GM23338 (cell line): ENCODE results near the gene CLN6. TPM values are rescaled to one million over a fixed set of nuclear protein-coding genes. Genes with fewer than 3 reads are reported as not detected.
A peak's percentile ranks its signal among the peaks of the same experiment; 100 is the strongest.

Source experiments
- ATAC-seq: fragments of 200-7000 bp; cut with Tn5 transposase; 3 replicates; pipeline ENCODE4 v1.9.1; 2020
- DNase-seq: peaks from one replicate; pipeline ENCODE4 v3.0.0-alpha.2; 2015; ENCODE audit warnings: low spot score
- H2AFZ ChIP-seq: fragments of 200-600 bp; sonication (generic); 2 replicates; pipeline ENCODE4 v1.8.0; 2016; ENCODE audit warnings: antibody characterized with exemption, mild to moderate bottlenecking, moderate library complexity
- H3F3A ChIP-seq: fragments of 200-600 bp; sonication (generic); replicated peaks from 2 replicates; pipeline ENCODE4 v1.8.0; 2017; ENCODE audit warnings: antibody characterized with exemption, mixed run types, low read depth
- H3K27ac ChIP-seq: fragments of 200-600 bp; sonication (generic); 2 replicates; pipeline ENCODE4 v1.6.1; 2016; ENCODE audit warnings: low read depth
- H3K27me3 ChIP-seq: fragments of 200-600 bp; sonication (generic); 2 replicates; pipeline ENCODE4 v1.8.0; 2016; ENCODE audit warnings: mild to moderate bottlenecking, mixed run types, moderate library complexity; ENCODE audit not compliant: insufficient read depth
- H3K36me3 ChIP-seq: fragments of 200-600 bp; sonication (generic); 2 replicates; pipeline ENCODE4 v1.8.0; 2016; ENCODE audit warnings: mild to moderate bottlenecking; ENCODE audit not compliant: insufficient read depth
- H3K4me1 ChIP-seq: fragments of 200-600 bp; sonication (generic); 2 replicates; pipeline ENCODE4 v1.8.0; 2016; ENCODE audit warnings: mild to moderate bottlenecking, moderate library complexity; ENCODE audit not compliant: insufficient read depth
- H3K4me2 ChIP-seq: fragments of 200-600 bp; sonication (generic); 2 replicates; pipeline ENCODE4 v1.7.1; 2017; ENCODE audit warnings: mixed run types
- H3K4me3 ChIP-seq: fragments of 200-600 bp; sonication (generic); 2 replicates; pipeline ENCODE4 v1.6.1; 2016; ENCODE audit warnings: mixed run types
- H3K79me2 ChIP-seq: fragments of 200-600 bp; sonication (generic); replicated peaks from 2 replicates; pipeline ENCODE4 v1.8.0; 2017; ENCODE audit warnings: mild to moderate bottlenecking; ENCODE audit not compliant: insufficient read depth
- H3K9me2 ChIP-seq: fragments of 200-600 bp; sonication (generic); 2 replicates; pipeline ENCODE4 v1.8.0; 2017; ENCODE audit not compliant: insufficient read depth
- H4K20me1 ChIP-seq: fragments of 200-600 bp; sonication (generic); replicated peaks from 2 replicates; pipeline ENCODE4 v1.8.0; 2017; ENCODE audit warnings: mild to moderate bottlenecking; ENCODE audit not compliant: insufficient read depth
- H3K27ac Mint-ChIP-seq: 2 replicates; pipeline ENCODE4 v1.8.0; 2020; ENCODE audit warnings: inconsistent platforms, mild to moderate bottlenecking, moderate library complexity, mixed read lengths
- H3K27me3 Mint-ChIP-seq: 3 replicates; pipeline ENCODE4 v1.8.0; 2022; ENCODE audit warnings: low read depth, mild to moderate bottlenecking, moderate library complexity, mixed read lengths, inconsistent platforms; ENCODE audit not compliant: insufficient read depth, poor library complexity
- H3K36me3 Mint-ChIP-seq: 3 replicates; pipeline ENCODE4 v1.8.0; 2021; ENCODE audit warnings: low read depth, mild to moderate bottlenecking, inconsistent platforms, moderate library complexity, mixed read lengths
- H3K4me1 Mint-ChIP-seq: 3 replicates; pipeline ENCODE4 v1.8.0; 2020; ENCODE audit warnings: mild to moderate bottlenecking, inconsistent platforms, mixed read lengths
- H3K4me3 Mint-ChIP-seq: 3 replicates; pipeline ENCODE4 v1.8.0; 2021; ENCODE audit warnings: moderate library complexity, mild to moderate bottlenecking, inconsistent platforms, mixed read lengths
- H3K9me3 Mint-ChIP-seq: 3 replicates; pipeline ENCODE4 v1.8.0; 2020; ENCODE audit warnings: moderate library complexity, mild to moderate bottlenecking, inconsistent platforms, mixed read lengths
- CREB1 ChIP-seq: fragments of 250-450 bp; sonication (Bioruptor Pico); IDR thresholded peaks from 2 replicates; pipeline ENCODE4 v1.5.0; 2020; ENCODE audit warnings: low read depth, mild to moderate bottlenecking, moderate library complexity
- EZH2phosphoT487 ChIP-seq: fragments of 200-600 bp; sonication (generic); IDR thresholded peaks from one replicate; pipeline ENCODE4 v1.8.1; 2018; ENCODE audit warnings: antibody characterized with exemption; ENCODE audit not compliant: unreplicated experiment
- JUNB ChIP-seq: IDR thresholded peaks from one replicate; pipeline ENCODE4 v1.6.1; 2016; ENCODE audit warnings: antibody characterized with exemption; ENCODE audit not compliant: unreplicated experiment
- NANOG ChIP-seq: IDR thresholded peaks from 2 replicates; pipeline ENCODE4 v1.6.1; 2016; ENCODE audit warnings: antibody characterized with exemption, borderline replicate concordance
- STAT1 ChIP-seq: IDR thresholded peaks from one replicate; pipeline ENCODE4 v1.6.1; 2016; ENCODE audit warnings: antibody characterized with exemption; ENCODE audit not compliant: unreplicated experiment
- ZNF114 ChIP-seq: fragments of 250-450 bp; sonication (Bioruptor Pico); IDR thresholded peaks from 2 replicates; pipeline ENCODE4 v1.5.0; 2020; ENCODE audit warnings: mild to moderate bottlenecking, moderate library complexity
- polyA plus RNA-seq: library from polyadenylated mRNA; unstranded; fragments of >200 nt; fragmentation: Nextera tagmentation; extraction: Ambion mirVana; gene quantifications from 2 replicates; pipeline ENCODE4 v1.2.1, GENCODE V29; 2016
- total RNA-seq: library from RNA; depleted of rRNA; stranded (reverse); fragments of >200 nt; shearing (Covaris generic); gene quantifications from 2 replicates; pipeline ENCODE4 v1.2.3, GENCODE V29; 2014
- TF ChIP-seq, protein P1 (sequence below): IDR thresholded peaks from 2 replicates; pipeline ENCODE4 v1.6.1; 2016; ENCODE audit warnings: antibody characterized with exemption
- TF ChIP-seq, protein P2 (sequence below): fragments of 250-450 bp; sonication (Bioruptor Pico); IDR thresholded peaks from 2 replicates; pipeline ENCODE4 v1.5.0; 2020; ENCODE audit warnings: mild to moderate bottlenecking, moderate library complexity
- TF ChIP-seq, protein P3 (sequence below), 2 experiments: fragments of 200-600 bp in 1 of 2; sonication (generic) in 1 of 2; conservative IDR thresholded peaks; 2 replicates each; pipeline versions ENCODE4 v1.5.1 to v1.6.1; 2016 to 2017; ENCODE audit warnings: antibody characterized with exemption in 2 of 2, low read depth in 2 of 2, mild to moderate bottlenecking in 2 of 2, moderate library complexity in 1 of 2

CLN6 gene
- total and polyA plus RNA-seq, 2 experiments from 2014 or later = 20.7 to 69.5 TPM

DNA sequence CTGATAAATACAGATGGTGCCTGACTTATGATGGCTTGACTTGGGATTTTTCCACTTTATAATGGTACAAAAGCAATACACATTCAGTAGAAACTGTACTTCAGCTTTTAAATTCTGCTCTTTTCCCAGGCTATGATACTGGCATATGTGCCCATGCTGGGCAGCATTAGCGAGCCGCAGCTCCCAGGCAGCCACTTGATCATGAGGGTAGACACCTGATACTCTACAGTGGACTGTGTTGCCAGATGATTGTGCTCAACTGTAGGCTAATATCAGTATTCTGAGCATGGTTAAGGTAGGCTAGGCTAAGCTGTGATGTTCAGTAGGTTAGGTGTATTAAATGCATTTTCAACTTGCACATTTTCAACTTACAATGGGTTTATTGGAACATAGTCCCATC, 30.4 kb upstream of the CLN6 start:
- no peaks in the 10 kb centered on the region for H3K27me3 Mint-ChIP-seq
- no peak for ATAC-seq
- H2AFZ ChIP-seq = no peak overlapping the region
- H3K9me2 ChIP-seq = no peaks in the 10 kb centered on the region
- H3K4me3 Mint-ChIP-seq = no peak overlapping the region
- no peak overlapping the region for H3K27ac Mint-ChIP-seq
- no peaks in the 10 kb centered on the region for H3K36me3 ChIP-seq
- no peak overlapping the region for H3K4me2 ChIP-seq
- no peaks in the 10 kb centered on the region for H4K20me1 ChIP-seq
- no peaks in the 10 kb centered on the region for H3K36me3 Mint-ChIP-seq
- no peak for DNase-seq
- H3K9me3 Mint-ChIP-seq = no peaks in the 10 kb centered on the region
- no peak overlapping the region for H3K4me3 ChIP-seq
- H3F3A ChIP-seq = no peaks in the 10 kb centered on the region
- peaks cover 31% of the 10 kb centered on the region for H3K4me1 Mint-ChIP-seq
- H3K27ac ChIP-seq = no peak overlapping the region
- no peaks in the 10 kb centered on the region for H3K27me3 ChIP-seq
- H3K4me1 ChIP-seq = peaks cover 22% of the 10 kb centered on the region
- no peaks in the 10 kb centered on the region for H3K79me2 ChIP-seq
- no peak for TF ChIP-seq STAT1

DNA sequence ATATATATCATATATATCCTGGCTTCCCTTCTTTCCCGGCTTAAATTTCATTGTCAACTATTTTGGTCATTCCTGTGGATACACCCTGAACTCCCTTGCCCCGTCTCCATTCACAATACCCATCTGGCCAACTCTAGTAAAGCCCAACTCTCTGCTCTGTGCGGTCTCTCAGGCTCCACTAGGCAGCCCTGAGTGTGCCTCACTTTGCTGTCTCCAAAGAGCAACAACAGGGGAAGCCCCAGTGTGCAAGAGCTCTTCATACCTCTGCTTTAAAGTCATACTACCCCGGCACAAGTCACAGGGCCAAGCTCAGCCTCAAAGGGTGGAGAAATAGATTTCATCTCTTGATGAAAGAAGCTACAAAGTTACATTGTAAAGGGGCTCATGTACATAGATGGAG, 29.2 kb upstream of the CLN6 start:
- H3K9me2 ChIP-seq = no peaks in the 10 kb centered on the region
- H3K36me3 ChIP-seq = no peaks in the 10 kb centered on the region
- no peaks in the 10 kb centered on the region for H3K27me3 ChIP-seq
- Mint-ChIP-seq H3K27me3 (no peaks in the 10 kb centered on the region), H3K4me1 (peaks cover 20% of the 10 kb centered on the region; the same call in 2 of the 3 replicates), H3K4me3 (no peak overlapping the region), H3K27ac (0 out of 2 replicates have a peak overlapping the region, but pooled peaks have one; percentile 34), H3K9me3 (no peaks in the 10 kb centered on the region), H3K36me3 (no peaks in the 10 kb centered on the region)
- TF ChIP-seq, protein P1, sequence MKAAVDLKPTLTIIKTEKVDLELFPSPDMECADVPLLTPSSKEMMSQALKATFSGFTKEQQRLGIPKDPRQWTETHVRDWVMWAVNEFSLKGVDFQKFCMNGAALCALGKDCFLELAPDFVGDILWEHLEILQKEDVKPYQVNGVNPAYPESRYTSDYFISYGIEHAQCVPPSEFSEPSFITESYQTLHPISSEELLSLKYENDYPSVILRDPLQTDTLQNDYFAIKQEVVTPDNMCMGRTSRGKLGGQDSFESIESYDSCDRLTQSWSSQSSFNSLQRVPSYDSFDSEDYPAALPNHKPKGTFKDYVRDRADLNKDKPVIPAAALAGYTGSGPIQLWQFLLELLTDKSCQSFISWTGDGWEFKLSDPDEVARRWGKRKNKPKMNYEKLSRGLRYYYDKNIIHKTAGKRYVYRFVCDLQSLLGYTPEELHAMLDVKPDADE = no peak
- TF ChIP-seq JUNB (no peak), NANOG (no peak), ZNF114 (CRISPR knock-in tag) (no peak), EZH2phosphoT487 (no peak), CREB1 (CRISPR knock-in tag) (no peak)
- TF ChIP-seq, protein P2, sequence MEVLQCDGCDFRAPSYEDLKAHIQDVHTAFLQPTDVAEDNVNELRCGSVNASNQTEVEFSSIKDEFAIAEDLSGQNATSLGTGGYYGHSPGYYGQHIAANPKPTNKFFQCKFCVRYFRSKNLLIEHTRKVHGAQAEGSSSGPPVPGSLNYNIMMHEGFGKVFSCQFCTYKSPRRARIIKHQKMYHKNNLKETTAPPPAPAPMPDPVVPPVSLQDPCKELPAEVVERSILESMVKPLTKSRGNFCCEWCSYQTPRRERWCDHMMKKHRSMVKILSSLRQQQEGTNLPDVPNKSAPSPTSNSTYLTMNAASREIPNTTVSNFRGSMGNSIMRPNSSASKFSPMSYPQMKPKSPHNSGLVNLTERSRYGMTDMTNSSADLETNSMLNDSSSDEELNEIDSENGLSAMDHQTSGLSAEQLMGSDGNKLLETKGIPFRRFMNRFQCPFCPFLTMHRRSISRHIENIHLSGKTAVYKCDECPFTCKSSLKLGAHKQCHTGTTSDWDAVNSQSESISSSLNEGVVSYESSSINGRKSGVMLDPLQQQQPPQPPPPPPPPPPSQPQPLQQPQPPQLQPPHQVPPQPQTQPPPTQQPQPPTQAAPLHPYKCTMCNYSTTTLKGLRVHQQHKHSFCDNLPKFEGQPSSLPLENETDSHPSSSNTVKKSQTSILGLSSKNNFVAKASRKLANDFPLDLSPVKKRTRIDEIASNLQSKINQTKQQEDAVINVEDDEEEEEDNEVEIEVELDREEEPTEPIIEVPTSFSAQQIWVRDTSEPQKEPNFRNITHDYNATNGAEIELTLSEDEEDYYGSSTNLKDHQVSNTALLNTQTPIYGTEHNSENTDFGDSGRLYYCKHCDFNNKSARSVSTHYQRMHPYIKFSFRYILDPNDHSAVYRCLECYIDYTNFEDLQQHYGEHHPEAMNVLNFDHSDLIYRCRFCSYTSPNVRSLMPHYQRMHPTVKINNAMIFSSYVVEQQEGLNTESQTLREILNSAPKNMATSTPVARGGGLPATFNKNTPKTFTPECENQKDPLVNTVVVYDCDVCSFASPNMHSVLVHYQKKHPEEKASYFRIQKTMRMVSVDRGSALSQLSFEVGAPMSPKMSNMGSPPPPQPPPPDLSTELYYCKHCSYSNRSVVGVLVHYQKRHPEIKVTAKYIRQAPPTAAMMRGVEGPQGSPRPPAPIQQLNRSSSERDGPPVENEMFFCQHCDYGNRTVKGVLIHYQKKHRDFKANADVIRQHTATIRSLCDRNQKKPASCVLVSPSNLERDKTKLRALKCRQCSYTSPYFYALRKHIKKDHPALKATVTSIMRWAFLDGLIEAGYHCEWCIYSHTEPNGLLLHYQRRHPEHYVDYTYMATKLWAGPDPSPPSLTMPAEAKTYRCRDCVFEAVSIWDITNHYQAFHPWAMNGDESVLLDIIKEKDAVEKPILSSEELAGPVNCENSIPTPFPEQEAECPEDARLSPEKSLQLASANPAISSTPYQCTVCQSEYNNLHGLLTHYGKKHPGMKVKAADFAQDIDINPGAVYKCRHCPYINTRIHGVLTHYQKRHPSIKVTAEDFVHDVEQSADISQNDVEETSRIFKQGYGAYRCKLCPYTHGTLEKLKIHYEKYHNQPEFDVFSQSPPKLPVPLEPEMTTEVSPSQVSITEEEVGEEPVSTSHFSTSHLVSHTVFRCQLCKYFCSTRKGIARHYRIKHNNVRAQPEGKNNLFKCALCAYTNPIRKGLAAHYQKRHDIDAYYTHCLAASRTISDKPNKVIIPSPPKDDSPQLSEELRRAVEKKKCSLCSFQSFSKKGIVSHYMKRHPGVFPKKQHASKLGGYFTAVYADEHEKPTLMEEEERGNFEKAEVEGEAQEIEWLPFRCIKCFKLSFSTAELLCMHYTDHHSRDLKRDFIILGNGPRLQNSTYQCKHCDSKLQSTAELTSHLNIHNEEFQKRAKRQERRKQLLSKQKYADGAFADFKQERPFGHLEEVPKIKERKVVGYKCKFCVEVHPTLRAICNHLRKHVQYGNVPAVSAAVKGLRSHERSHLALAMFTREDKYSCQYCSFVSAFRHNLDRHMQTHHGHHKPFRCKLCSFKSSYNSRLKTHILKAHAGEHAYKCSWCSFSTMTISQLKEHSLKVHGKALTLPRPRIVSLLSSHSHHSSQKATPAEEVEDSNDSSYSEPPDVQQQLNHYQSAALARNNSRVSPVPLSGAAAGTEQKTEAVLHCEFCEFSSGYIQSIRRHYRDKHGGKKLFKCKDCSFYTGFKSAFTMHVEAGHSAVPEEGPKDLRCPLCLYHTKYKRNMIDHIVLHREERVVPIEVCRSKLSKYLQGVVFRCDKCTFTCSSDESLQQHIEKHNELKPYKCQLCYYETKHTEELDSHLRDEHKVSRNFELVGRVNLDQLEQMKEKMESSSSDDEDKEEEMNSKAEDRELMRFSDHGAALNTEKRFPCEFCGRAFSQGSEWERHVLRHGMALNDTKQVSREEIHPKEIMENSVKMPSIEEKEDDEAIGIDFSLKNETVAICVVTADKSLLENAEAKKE (CRISPR knock-in tag) = no peak
- TF ChIP-seq, protein P3, sequence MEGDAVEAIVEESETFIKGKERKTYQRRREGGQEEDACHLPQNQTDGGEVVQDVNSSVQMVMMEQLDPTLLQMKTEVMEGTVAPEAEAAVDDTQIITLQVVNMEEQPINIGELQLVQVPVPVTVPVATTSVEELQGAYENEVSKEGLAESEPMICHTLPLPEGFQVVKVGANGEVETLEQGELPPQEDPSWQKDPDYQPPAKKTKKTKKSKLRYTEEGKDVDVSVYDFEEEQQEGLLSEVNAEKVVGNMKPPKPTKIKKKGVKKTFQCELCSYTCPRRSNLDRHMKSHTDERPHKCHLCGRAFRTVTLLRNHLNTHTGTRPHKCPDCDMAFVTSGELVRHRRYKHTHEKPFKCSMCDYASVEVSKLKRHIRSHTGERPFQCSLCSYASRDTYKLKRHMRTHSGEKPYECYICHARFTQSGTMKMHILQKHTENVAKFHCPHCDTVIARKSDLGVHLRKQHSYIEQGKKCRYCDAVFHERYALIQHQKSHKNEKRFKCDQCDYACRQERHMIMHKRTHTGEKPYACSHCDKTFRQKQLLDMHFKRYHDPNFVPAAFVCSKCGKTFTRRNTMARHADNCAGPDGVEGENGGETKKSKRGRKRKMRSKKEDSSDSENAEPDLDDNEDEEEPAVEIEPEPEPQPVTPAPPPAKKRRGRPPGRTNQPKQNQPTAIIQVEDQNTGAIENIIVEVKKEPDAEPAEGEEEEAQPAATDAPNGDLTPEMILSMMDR (conservative IDR thresholded peaks at IDR 0.05; ENCODE audit: low read depth in 2 of 2) = no peak
- H3K4me1 ChIP-seq = peaks cover 10% of the 10 kb centered on the region
- no peak overlapping the region for H3K4me2 ChIP-seq
- DNase-seq (no peak), ATAC-seq (no peak; the same call in 2 of the 3 replicates)
- H4K20me1 ChIP-seq = no peaks in the 10 kb centered on the region
- no peaks in the 10 kb centered on the region for H3F3A ChIP-seq
- no peaks in the 10 kb centered on the region for H3K79me2 ChIP-seq
- H3K4me3 ChIP-seq = no peak overlapping the region
- peak overlapping the region; percentile 55; the same call in 1 of the 2 replicates for H3K27ac ChIP-seq
- 0 out of 2 replicates have a peak overlapping the region, but pooled peaks have one; percentile 43 for H2AFZ ChIP-seq
